ENCODE data around the gene ASPG. TPM values are rescaled to one million over a fixed set of nuclear protein-coding genes. Genes with fewer than 3 reads are reported as not detected.

The ASPG gene
- total and polyA plus RNA-seq, 2 experiments from 2014 or later: 5.9 to 20.3 TPM

DNA sequence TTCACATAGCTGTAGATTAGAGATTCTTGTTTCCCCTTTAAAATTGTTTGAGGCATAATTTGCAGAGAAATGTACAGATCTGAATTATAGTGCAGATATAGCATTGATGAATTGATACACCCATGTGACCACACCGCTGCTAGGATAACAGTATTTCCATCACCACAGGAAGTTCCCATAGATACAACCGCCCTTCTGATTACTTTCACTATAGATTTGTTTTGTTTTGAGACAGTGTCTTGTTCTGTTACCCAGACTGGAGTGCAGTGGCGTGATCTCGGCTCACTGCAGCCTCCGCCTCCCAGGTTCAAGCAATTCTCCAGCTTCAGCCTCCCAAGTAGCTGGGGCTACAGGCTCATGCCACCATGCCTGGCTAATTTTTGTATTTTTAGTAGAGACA lies 8.8 kb upstream of the ASPG start:
- H3K4me2 ChIP-seq: no peak overlapping the region
- no peaks in the 10 kb centered on the region for H3K9me3 ChIP-seq (ENCODE audit: low read depth)
- H3K4me3 ChIP-seq: no peak overlapping the region
- H3K36me3 ChIP-seq (replicated peaks; ENCODE audit: insufficient read depth, low read depth): no peaks in the 10 kb centered on the region
- WGBS (ENCODE audit: low lambda C conversion rate, missing lambda C conversion rate): 88% methylated on average over 5 of the region's 5 CpGs
- no peaks in the 10 kb centered on the region for H3K4me1 ChIP-seq (ENCODE audit: insufficient read depth)
- H3K27me3 ChIP-seq: no peaks in the 10 kb centered on the region
- no peak overlapping the region for H2AFZ ChIP-seq
- no peak for TF ChIP-seq EZH2phosphoT487 (IDR thresholded peaks at IDR 0.05; ENCODE audit: low read depth, severe bottlenecking, unreplicated experiment)
- TF ChIP-seq, protein P1, sequence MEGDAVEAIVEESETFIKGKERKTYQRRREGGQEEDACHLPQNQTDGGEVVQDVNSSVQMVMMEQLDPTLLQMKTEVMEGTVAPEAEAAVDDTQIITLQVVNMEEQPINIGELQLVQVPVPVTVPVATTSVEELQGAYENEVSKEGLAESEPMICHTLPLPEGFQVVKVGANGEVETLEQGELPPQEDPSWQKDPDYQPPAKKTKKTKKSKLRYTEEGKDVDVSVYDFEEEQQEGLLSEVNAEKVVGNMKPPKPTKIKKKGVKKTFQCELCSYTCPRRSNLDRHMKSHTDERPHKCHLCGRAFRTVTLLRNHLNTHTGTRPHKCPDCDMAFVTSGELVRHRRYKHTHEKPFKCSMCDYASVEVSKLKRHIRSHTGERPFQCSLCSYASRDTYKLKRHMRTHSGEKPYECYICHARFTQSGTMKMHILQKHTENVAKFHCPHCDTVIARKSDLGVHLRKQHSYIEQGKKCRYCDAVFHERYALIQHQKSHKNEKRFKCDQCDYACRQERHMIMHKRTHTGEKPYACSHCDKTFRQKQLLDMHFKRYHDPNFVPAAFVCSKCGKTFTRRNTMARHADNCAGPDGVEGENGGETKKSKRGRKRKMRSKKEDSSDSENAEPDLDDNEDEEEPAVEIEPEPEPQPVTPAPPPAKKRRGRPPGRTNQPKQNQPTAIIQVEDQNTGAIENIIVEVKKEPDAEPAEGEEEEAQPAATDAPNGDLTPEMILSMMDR (IDR thresholded peaks at IDR 0.05; ENCODE audit: poor library complexity): no peak
- no peak for TF ChIP-seq EZH2 (IDR thresholded peaks at IDR 0.05; ENCODE audit: borderline replicate concordance)
- no peaks in the 10 kb centered on the region for H4K20me1 ChIP-seq (ENCODE audit: insufficient read depth, poor library complexity, severe bottlenecking)
- no peaks in the 10 kb centered on the region for H3K79me2 ChIP-seq
- no peak for DNase-seq (ENCODE audit: low spot score)
- H3K27ac ChIP-seq: no peak overlapping the region
- H3K9me2 ChIP-seq (replicated peaks; ENCODE audit: insufficient read depth): no peaks in the 10 kb centered on the region

DNA sequence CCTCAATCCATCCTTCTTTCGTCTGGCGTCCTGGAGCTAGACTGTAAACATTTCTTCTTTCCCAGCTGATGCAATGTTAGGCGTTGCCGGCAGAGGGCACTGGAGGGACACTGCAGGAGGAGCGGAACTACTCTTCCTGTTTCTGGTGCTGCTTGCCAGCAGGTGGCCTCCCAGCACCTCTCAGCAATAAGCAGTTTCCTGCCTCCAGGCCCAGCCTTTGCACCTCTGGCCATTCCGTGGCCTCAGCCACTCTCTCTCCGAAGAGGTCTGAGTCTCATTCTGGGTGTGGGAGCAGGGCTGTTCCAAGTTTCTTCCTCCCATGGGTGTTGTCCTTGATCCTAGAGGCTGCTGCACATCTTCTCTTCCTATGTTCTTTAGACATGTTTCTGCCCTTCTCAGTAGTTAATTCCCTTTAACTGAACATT lies 7.5 kb upstream of the ASPG start:
- WGBS (ENCODE audit: low lambda C conversion rate, missing lambda C conversion rate): 2% methylated on average over 7 of the region's 7 CpGs

DNA sequence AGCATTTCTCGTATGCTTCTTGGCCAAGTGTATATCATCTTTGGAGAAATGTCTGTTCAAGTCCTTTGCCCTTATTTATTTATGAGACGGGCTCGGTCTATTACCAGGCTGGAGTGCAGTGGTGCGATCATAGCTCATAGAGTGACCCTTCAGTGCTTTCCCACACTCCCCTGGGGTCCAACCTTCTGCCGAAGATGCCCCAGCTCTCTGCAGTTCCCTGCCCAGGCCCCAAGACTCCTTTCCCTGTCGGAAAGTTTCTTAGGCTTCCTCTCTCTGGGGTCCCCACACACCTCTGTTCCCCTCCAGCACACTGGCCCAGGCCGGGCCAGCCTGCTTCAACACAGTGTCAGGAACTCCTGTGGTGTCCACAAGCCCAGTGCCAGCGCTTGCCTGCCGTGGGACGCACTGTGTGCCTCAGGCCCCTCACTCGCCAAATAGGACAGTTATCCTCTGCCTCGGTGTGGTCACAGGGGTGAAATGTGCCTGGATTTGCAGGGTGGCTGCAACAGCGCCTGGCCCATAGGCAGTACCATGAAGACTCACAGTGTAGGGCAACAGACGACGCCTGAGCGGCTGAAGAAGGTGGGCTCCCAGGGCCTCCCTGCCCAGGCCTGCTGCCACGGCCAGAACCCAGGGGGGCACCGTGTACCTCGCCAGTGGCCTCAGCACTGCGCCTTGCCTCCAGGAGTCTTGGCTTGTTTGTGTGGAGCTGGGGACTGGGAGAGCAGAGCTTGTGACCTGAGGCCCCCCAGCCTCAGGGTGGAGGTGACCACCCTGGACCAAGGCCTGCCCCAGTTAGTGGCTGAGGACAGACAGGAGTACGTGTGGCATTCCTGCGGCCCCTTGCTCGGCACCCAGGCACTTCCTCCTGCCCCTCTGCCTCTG lies 4.9 kb upstream of the ASPG start:
- TF ChIP-seq, protein P1 (IDR thresholded peaks at IDR 0.05; ENCODE audit: poor library complexity): no peak
- TF ChIP-seq EZH2 (IDR thresholded peaks at IDR 0.05; ENCODE audit: borderline replicate concordance) (no peak), EZH2phosphoT487 (IDR thresholded peaks at IDR 0.05; ENCODE audit: low read depth, severe bottlenecking, unreplicated experiment) (no peak)
- Histone ChIP-seq H3K4me3 (no peak overlapping the region), H3K36me3 (replicated peaks; ENCODE audit: insufficient read depth, low read depth) (no peaks in the 10 kb centered on the region), H2AFZ (no peak overlapping the region), H3K9me3 (ENCODE audit: low read depth) (no peaks in the 10 kb centered on the region), H3K4me1 (ENCODE audit: insufficient read depth) (peaks cover 11% of the 10 kb centered on the region), H3K79me2 (no peaks in the 10 kb centered on the region), H3K9me2 (replicated peaks; ENCODE audit: insufficient read depth) (no peaks in the 10 kb centered on the region), H3K4me2 (no peak overlapping the region), H3K27ac (no peak overlapping the region), H4K20me1 (ENCODE audit: insufficient read depth, poor library complexity, severe bottlenecking) (no peaks in the 10 kb centered on the region), H3K27me3 (peaks cover under 1% of the 10 kb centered on the region)
- no peak for DNase-seq (ENCODE audit: low spot score)
- WGBS (ENCODE audit: low lambda C conversion rate, missing lambda C conversion rate): 96% methylated on average over 23 of the region's 23 CpGs

More for the DNA sequence above, 7.5 kb upstream of the ASPG start:
- Histone ChIP-seq H3K9me2 (replicated peaks; ENCODE audit: insufficient read depth) (no peaks in the 10 kb centered on the region), H3K36me3 (replicated peaks; ENCODE audit: insufficient read depth, low read depth) (no peaks in the 10 kb centered on the region), H4K20me1 (ENCODE audit: insufficient read depth, poor library complexity, severe bottlenecking) (no peaks in the 10 kb centered on the region), H3K9me3 (ENCODE audit: low read depth) (no peaks in the 10 kb centered on the region), H3K27me3 (no peaks in the 10 kb centered on the region), H3K27ac (no peak overlapping the region), H3K4me3 (no peak overlapping the region), H3K79me2 (no peaks in the 10 kb centered on the region), H3K4me1 (ENCODE audit: insufficient read depth) (no peaks in the 10 kb centered on the region), H2AFZ (no peak overlapping the region), H3K4me2 (no peak overlapping the region)
- TF ChIP-seq, protein P1 (IDR thresholded peaks at IDR 0.05; ENCODE audit: poor library complexity): peak; percentile 100
- TF ChIP-seq EZH2phosphoT487 (IDR thresholded peaks at IDR 0.05; ENCODE audit: low read depth, severe bottlenecking, unreplicated experiment): no peak
- peak; percentile 94 for DNase-seq (ENCODE audit: low spot score)

Measured in hepatocyte (in vitro differentiated cells).